ENCODE data around the gene MARCKSL1. TPM values are rescaled to one million over a fixed set of nuclear protein-coding genes. Genes with fewer than 3 reads are reported as not detected.

Gene MARCKSL1
- total and polyA plus RNA-seq, 2 of the 13 experiments (the other 11 are each of a cell fraction or from before 2014, with no cell fraction given): 81.9 to 155 TPM

DNA sequence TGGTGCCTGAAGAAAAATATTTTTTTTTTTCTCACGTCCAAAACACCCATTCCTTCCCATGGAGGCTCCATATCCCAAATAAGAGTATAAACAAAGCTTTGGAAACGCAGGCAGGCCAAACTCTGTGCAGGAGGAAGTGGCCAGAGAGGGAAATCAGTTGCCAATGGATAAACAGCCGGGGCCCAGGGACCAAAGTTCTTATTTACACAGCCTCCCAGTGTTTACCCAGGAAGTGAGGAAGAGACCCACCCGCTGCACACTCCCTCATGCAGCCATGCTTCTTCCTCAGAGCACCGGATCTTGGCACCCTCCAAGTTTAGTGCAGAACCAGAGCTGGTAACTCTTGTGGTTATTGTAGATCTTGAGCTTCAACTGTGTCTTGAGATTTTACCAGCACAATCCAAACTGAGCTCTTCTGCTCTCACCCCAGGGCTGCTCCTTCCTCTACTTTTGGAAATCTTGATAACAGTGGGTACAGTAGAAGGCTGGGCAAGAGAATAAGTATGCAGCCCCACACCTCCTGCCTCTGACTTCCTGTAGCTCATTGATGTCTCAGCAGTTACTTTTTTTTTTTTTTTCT is 14.2 kb downstream of the MARCKSL1 start (continued):
- TF ChIP-seq ZNF468 (CRISPR knock-in tag; IDR thresholded peaks at IDR 0.05) (no peak), RBM22 (optimal IDR thresholded peaks at IDR 0.05; ENCODE audit: low read length) (peak; percentile 37), ZFP36 (IDR thresholded peaks at IDR 0.05; ENCODE audit: borderline replicate concordance, low read depth, low read length, partially characterized antibody) (peak; percentile 80), ZNF260 (CRISPR knock-in tag; IDR thresholded peaks at IDR 0.05; ENCODE audit: borderline replicate concordance, low read depth) (no peak), ZNF724P (CRISPR knock-in tag; IDR thresholded peaks at IDR 0.05; ENCODE audit: borderline replicate concordance) (no peak), SMC3 (IDR thresholded peaks at IDR 0.05; ENCODE audit: low read length) (no peak), CC2D1A (CRISPR knock-in tag; IDR thresholded peaks at IDR 0.05) (no peak), FOXJ3 (CRISPR knock-in tag; IDR thresholded peaks at IDR 0.05; ENCODE audit: borderline replicate concordance) (peak; percentile 93), ZNF605 (CRISPR knock-in tag; IDR thresholded peaks at IDR 0.05) (peak; percentile 52; the same call in 1 of the 2 replicates), ZKSCAN5 (CRISPR knock-in tag; IDR thresholded peaks at IDR 0.05) (peak; percentile 66; the same call in 1 of the 2 replicates), ZNF570 (CRISPR knock-in tag; IDR thresholded peaks at IDR 0.05; ENCODE audit: borderline replicate concordance) (no peak), ZNF562 (CRISPR knock-in tag; IDR thresholded peaks at IDR 0.05; ENCODE audit: borderline replicate concordance) (no peak), RXRB (CRISPR knock-in tag; IDR thresholded peaks at IDR 0.05; ENCODE audit: borderline replicate concordance) (peak; percentile 75), ZNF891 (CRISPR knock-in tag; IDR thresholded peaks at IDR 0.05) (no peak), SMARCC2 (IDR thresholded peaks at IDR 0.05) (no peak), HMG20B (CRISPR knock-in tag; conservative IDR thresholded peaks at IDR 0.05) (peak; percentile 82; the same call in 1 of the 2 replicates), ZNF589 (CRISPR knock-in tag; conservative IDR thresholded peaks at IDR 0.05) (no peak), ZBTB20 (CRISPR knock-in tag; IDR thresholded peaks at IDR 0.05; ENCODE audit: borderline replicate concordance, low read depth) (no peak), REL (CRISPR knock-in tag; conservative IDR thresholded peaks at IDR 0.05) (no peak), MBNL3 (CRISPR knock-in tag; conservative IDR thresholded peaks at IDR 0.05) (no peak), LCORL (IDR thresholded peaks at IDR 0.05) (no peak), LCORL (CRISPR knock-in tag; IDR thresholded peaks at IDR 0.05) (no peak), ZBTB38 (CRISPR knock-in tag; IDR thresholded peaks at IDR 0.05) (peak; percentile 44; the same call in 1 of the 2 replicates), ADNP (CRISPR knock-in tag; IDR thresholded peaks at IDR 0.05) (no peak), RBFOX2 (IDR thresholded peaks at IDR 0.05; ENCODE audit: low read depth, low read length) (peak; percentile 39; the same call in 1 of the 2 replicates), REXO4 (CRISPR knock-in tag; IDR thresholded peaks at IDR 0.05; ENCODE audit: borderline replicate concordance) (no peak)
- TF ChIP-seq, protein P1, sequence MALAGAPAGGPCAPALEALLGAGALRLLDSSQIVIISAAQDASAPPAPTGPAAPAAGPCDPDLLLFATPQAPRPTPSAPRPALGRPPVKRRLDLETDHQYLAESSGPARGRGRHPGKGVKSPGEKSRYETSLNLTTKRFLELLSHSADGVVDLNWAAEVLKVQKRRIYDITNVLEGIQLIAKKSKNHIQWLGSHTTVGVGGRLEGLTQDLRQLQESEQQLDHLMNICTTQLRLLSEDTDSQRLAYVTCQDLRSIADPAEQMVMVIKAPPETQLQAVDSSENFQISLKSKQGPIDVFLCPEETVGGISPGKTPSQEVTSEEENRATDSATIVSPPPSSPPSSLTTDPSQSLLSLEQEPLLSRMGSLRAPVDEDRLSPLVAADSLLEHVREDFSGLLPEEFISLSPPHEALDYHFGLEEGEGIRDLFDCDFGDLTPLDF (CRISPR knock-in tag; IDR thresholded peaks at IDR 0.05): no peak
- TF ChIP-seq, protein P2, sequence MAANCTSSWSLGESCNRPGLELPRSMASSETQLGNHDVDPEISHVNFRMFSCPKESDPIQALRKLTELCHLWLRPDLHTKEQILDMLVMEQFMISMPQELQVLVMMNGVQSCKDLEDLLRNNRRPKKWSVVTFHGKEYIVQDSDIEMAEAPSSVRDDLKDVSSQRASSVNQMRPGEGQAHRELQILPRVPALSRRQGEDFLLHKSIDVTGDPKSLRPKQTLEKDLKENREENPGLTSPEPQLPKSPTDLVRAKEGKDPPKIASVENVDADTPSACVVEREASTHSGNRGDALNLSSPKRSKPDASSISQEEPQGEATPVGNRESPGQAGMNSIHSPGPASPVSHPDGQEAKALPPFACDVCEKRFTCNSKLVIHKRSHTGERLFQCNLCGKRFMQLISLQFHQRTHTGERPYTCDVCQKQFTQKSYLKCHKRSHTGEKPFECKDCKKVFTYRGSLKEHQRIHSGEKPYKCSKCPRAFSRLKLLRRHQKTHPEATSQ (CRISPR knock-in tag; IDR thresholded peaks at IDR 0.05; ENCODE audit: borderline replicate concordance): no peak
- TF ChIP-seq, protein P3, sequence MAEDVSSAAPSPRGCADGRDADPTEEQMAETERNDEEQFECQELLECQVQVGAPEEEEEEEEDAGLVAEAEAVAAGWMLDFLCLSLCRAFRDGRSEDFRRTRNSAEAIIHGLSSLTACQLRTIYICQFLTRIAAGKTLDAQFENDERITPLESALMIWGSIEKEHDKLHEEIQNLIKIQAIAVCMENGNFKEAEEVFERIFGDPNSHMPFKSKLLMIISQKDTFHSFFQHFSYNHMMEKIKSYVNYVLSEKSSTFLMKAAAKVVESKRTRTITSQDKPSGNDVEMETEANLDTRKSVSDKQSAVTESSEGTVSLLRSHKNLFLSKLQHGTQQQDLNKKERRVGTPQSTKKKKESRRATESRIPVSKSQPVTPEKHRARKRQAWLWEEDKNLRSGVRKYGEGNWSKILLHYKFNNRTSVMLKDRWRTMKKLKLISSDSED (CRISPR knock-in tag; IDR thresholded peaks at IDR 0.05): no peak

Data from HepG2 (cell line).